HG03039 (cell line): ENCODE data around the gene CMIP.

ENCODE experiments used
- ATAC-seq: cut with Tn5 transposase; IDR thresholded peaks from one replicate; pipeline ENCODE4 v1.9.1; 2021; ENCODE audit warnings: mild to moderate bottlenecking, moderate library complexity; ENCODE audit not compliant: unreplicated experiment

The CMIP gene

DNA sequence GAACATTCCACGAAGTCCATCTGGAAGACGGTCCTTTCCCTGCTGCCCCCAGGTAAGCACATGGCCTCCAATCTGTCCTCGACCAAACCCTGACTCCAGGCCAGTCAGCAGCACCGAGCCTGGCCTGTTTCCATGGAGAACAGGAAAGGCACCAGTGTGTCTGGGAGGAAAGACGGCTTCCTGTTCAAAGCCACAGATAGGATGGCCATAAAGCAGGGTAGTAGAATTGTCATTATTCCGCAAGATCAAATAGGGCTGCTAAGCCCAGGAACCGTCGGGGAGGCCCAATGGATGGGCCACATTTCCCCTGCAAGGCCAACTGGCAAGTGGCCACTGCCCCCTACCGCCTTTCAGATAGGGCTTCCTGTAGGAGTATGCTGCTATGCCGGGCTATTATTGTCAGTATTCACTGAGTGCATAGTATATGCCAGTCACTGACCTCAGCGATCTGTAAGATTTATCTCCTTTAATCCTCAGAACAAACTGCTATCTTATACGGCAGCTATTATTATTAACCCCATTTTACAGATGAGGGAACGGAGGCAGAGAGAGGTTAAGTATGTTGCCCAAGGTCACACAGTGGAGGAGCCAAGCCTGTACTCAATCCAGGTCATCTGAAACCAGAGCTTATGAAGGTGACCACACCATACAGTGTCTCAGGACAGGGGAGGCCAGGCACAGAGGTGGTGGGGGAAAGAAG lies 311.5 kb downstream of the CMIP start:
- no peak for ATAC-seq

GRCh38 chr16:81756615-81757356 lies 312.2 kb downstream of the CMIP start:
- ATAC-seq: no peak

- no peak for ATAC-seq
Observed at GRCh38 chr16:81758376-81758775, 313.8 kb downstream of the CMIP start.
